Psoas muscle (tissue), 8 donors: ENCODE measurements around the gene GRID2IP. TPM values are rescaled to one million over a fixed set of nuclear protein-coding genes. Genes with fewer than 3 reads are reported as not detected.
"Not testable (repeated sequence)": the region's sequence is repeated elsewhere in the genome, so short reads cannot be mapped to it uniquely, and the experiment has no call there.

Experiments used
- ATAC-seq, 4 donors: fragments of 200-7000 bp; cut with Tn5 transposase; one replicate each; pipeline ENCODE4 v1.9.1; 2020; ENCODE audit warnings: moderate library complexity in 3 of 4, mild to moderate bottlenecking in 2 of 4
- DNase-seq, 2 donors: peaks; one replicate each; pipeline ENCODE4 v3.0.0-alpha.2; 2020
- H3K27ac ChIP-seq: fragments of 200-600 bp; one replicate; pipeline ENCODE4 v1.8.0; 2022
- H3K27me3 ChIP-seq, 3 donors: fragments of 200-600 bp in 1 of 3; one replicate each; pipeline versions ENCODE4 v1.6.1 to v1.8.0; 2013 to 2022; ENCODE audit warnings: low read length in 2 of 3, mild to moderate bottlenecking in 2 of 3, moderate library complexity in 1 of 3; ENCODE audit not compliant: insufficient read depth in 3 of 3
- H3K36me3 ChIP-seq, 2 donors: fragments of 200-600 bp in 1 of 2; one replicate each; pipeline versions ENCODE4 v1.6.1 to v1.8.0; 2013 to 2022; ENCODE audit warnings: low read depth in 1 of 2, mild to moderate bottlenecking in 1 of 2, moderate library complexity in 1 of 2; ENCODE audit not compliant: insufficient read depth in 1 of 2
- H3K4me1 ChIP-seq: fragments of 200-600 bp; one replicate; pipeline ENCODE4 v1.8.0; 2022
- H3K4me3 ChIP-seq: fragments of 200-600 bp; one replicate; pipeline ENCODE4 v1.8.0; 2022; ENCODE audit warnings: mild to moderate bottlenecking
- H3K9me3 ChIP-seq: fragments of 200-600 bp; one replicate; pipeline ENCODE4 v1.8.0; 2022
- CTCF ChIP-seq: fragments of 200-600 bp; IDR thresholded peaks from one replicate; pipeline ENCODE4 v1.8.0; 2022; ENCODE audit warnings: antibody characterized with exemption
- WGBS, 3 donors: extraction: QIAGEN DNeasy Blood & Tissue Kit; methylation state at CpG; one replicate each; pipeline versions ENCODE4 v1.1.6 to v1.1.7; 2013; 5-methylcytosine and 5-hydroxymethylcytosine counted together
- intact Hi-C, 2 donors: fragments of 100-400 bp; cut with DNase I; formaldehyde crosslinking; loops; one replicate each; pipeline versions ENCODE4 v1.11.0 to v1.14.2; 2022
- polyA plus RNA-seq, 3 donors: library from polyadenylated mRNA; stranded (reverse); fragments of 200-250 nt; gene quantifications; one replicate each; pipeline ENCODE4 v1.2.3, GENCODE V29; 2013
- total RNA-seq, 4 donors: library from RNA; stranded (reverse); fragmentation: NEBNext Ultra II Directional in 2 of 4; extraction: Animal tissue kit (Norgen Biotek cat#: 25700) in 2 of 4; gene quantifications; one replicate each; pipeline versions ENCODE4 v1.2.1 to v1.2.4, GENCODE V29; 2021 to 2023
- donor health status: healthy with polysubstance abuse.
- donor health status: DM: no; HTN: no; CAD: no; lungs with moderate emphysema.
- donor health status: Bipolar disorder and iron deficiency.
- donor health status: healthy.
- donor health status: DM: yes; HTN: yes; CAD: no.
- donor health status: DM: no; HTN: no; CAD: no.
- donor health status: DM: no; HTN: no; CAD: no.
- donor health status: DM: yes; HTN: yes; CAD: no.

The GRID2IP gene
- total and polyA plus RNA-seq, 7 donors: 0.01 to 0.06 (median 0.03) TPM; not detected in 4

- peak overlapping the region; percentile 95 for H3K27ac ChIP-seq
- intact Hi-C loops: no loop called here
Measured at GRCh38 chr7:6578114-6579084, 27.1 kb upstream of the GRID2IP start.

GRCh38 chr7:6577369-6578113, 26.3 kb upstream of the GRID2IP start, which contains the start of gene ZDHHC4:
Gene ZDHHC4, plus strand, starts transcription at chr7:6577454. Its CDS starts 3,108 bp downstream, at chr7:6580562.
- no peaks in the 10 kb centered on the region for H3K9me3 ChIP-seq
- peak; percentile 93 to 95 for DNase-seq
- TF ChIP-seq CTCF: no peak
- intact Hi-C loops: no loop called here
- peaks cover 5% of the 10 kb centered on the region for H3K4me1 ChIP-seq
- WGBS, 3 donors: 12 to 18% (median 13%) methylated on average over 41 to 51 of the region's 51 CpGs
- H3K27me3 ChIP-seq: no peaks in the 10 kb centered on the region
- ATAC-seq: peak; percentile 99 to 100 (median 99)
- peaks cover 11 to 42% of the 10 kb centered on the region in 2 donors for H3K36me3 ChIP-seq
- H3K27ac ChIP-seq: peak within 1 kb of the TSS; percentile 95
- peak within 1 kb of the TSS; percentile 82 for H3K4me3 ChIP-seq

More at GRCh38 chr7:6578114-6579084, 27.1 kb upstream of the GRID2IP start:
- Histone ChIP-seq H3K4me3 (peak overlapping the region; percentile 82), H3K27me3 (no peaks in the 10 kb centered on the region), H3K4me1 (peaks cover 5% of the 10 kb centered on the region), H3K36me3 (peaks cover 12 to 51% of the 10 kb centered on the region in 2 donors), H3K9me3 (no peaks in the 10 kb centered on the region)
- DNase-seq: no peak
- ATAC-seq: no peak
- WGBS, 3 donors: 82 to 85% (median 84%) methylated on average over 18 of the region's 18 CpGs
- TF ChIP-seq CTCF: no peak

GRCh38 chr7:6576867-6577368, 25.7 kb upstream of the GRID2IP start:
- H3K4me1 ChIP-seq, intact Hi-C loops, H3K9me3 ChIP-seq, DNase-seq, H3K27me3 ChIP-seq: not testable (repeated sequence)
- ATAC-seq: peak in 1 of 4 donors; percentile 40
- 6 to 10% (median 7%) methylated on average over 13 to 14 of the region's 14 CpGs for WGBS, 3 donors
- Histone ChIP-seq H3K27ac (peak overlapping the region; percentile 95), H3K4me3 (peak overlapping the region; percentile 82), H3K36me3 (peaks cover 9 to 36% of the 10 kb centered on the region in 2 donors)

- WGBS, 3 donors: 67 to 81% (median 75%) methylated on average over 14 of the region's 14 CpGs
Measured at GRCh38 chr7:6576024-6576866, 25.0 kb upstream of the GRID2IP start.

More at GRCh38 chr7:6576024-6576866, 25.0 kb upstream of the GRID2IP start:
- Histone ChIP-seq H3K27me3 (peaks cover 0 to 2% (median 0%) of the 10 kb centered on the region in 3 donors), H3K27ac (peak overlapping the region; percentile 95), H3K4me1 (peaks cover 5% of the 10 kb centered on the region), H3K36me3 (peaks cover 6 to 29% of the 10 kb centered on the region in 2 donors), H3K4me3 (peak overlapping the region; percentile 82), H3K9me3 (no peaks in the 10 kb centered on the region)
- ATAC-seq: no peak
- intact Hi-C loops: no loop called here
- no peak for DNase-seq
- TF ChIP-seq CTCF: no peak
